Dendritic cell treated with granulocyte-macrophage colony-stimulating factor and Interleukin-4, amounts not matched to agents 40 ng/mL and 50 ng/mL, for 4 days (primary cell): ENCODE data around the gene NFATC3.
"Not testable (repeated sequence)": the region's sequence is repeated elsewhere in the genome, so short reads cannot be mapped to it uniquely, and the experiment has no call there.

Experiments used
- H3K27ac Mint-ChIP-seq: one replicate; pipeline ENCODE4 v1.8.0; 2022; ENCODE audit warnings: mild to moderate bottlenecking, mixed read lengths
- H3K27me3 Mint-ChIP-seq: one replicate; pipeline ENCODE4 v1.8.0; 2022; ENCODE audit warnings: mild to moderate bottlenecking, mixed read lengths
- H3K36me3 Mint-ChIP-seq: one replicate; pipeline ENCODE4 v1.8.0; 2022; ENCODE audit warnings: low read depth, mixed read lengths
- H3K4me1 Mint-ChIP-seq: one replicate; pipeline ENCODE4 v1.8.0; 2022; ENCODE audit warnings: low read depth, mixed read lengths
- H3K4me3 Mint-ChIP-seq: one replicate; pipeline ENCODE4 v1.8.0; 2022; ENCODE audit warnings: mild to moderate bottlenecking, moderate library complexity, mixed read lengths
- H3K9me3 Mint-ChIP-seq: one replicate; pipeline ENCODE4 v1.8.0; 2022; ENCODE audit warnings: mixed read lengths
- intact Hi-C: fragments of 100-400 bp; cut with micrococcal nuclease; formaldehyde crosslinking; loops from one replicate; pipeline ENCODE4 v1.15.0; 2022

NFATC3 gene

DNA sequence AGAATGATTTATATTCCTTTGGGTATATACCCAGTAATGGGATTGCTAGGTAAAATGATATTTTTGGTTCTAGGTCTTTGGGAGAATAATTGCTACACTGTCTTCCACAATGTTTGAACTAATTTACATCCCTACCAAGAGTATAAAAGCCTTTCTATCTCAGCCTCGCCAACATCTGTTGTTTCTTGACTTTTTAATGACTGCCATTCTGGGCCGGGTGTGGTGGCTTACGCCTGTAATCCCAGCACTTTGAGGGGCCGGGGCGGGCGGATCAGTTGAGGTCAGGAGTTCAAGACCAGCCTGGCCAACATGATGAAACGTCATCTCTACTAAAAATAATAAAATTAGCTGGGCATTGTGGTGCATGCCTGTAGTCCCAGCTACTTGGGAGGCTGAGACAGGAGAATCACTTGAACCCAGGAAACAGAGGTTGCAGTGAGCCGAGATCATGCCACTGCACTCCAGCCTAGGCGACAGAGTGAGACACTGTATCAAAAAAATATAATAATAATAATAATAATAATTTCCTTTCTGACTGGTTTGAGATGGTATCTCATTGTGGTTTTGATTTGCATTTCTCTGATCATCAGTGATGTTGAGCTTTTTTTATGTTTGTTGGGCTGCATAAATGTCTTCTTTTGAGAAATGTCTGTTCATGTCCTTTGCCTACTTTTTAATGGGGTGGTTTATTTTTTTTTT is 22.2 kb downstream of the NFATC3 start:
- peaks cover 55% of the 10 kb centered on the region for H3K4me1 Mint-ChIP-seq
- H3K27me3 Mint-ChIP-seq, H3K4me3 Mint-ChIP-seq, intact Hi-C loops, H3K27ac Mint-ChIP-seq: not testable (repeated sequence)
- H3K36me3 Mint-ChIP-seq: peaks cover 33% of the 10 kb centered on the region
- peaks cover 35% of the 10 kb centered on the region for H3K9me3 Mint-ChIP-seq

DNA sequence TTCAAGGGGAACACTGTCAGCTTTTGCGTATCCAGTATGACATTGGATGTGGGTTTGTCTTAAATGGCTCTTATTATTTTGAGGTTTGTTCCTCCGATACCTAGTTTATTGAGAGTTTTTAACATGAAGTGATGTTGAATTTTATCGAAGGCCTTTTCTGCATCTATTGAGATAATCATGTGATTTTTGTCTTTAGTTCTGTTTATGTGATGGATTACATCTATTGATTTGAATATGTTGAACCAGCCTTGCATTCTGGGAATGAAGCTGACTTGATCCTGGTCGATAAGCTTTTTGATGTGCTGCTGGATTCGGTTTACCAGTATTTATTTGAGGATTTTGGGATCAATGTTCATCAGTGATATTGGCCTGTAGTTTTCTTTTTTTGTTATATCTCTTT is 24.0 kb downstream of the NFATC3 start:
- H3K27ac Mint-ChIP-seq, H3K4me3 Mint-ChIP-seq, intact Hi-C loops, H3K27me3 Mint-ChIP-seq: not testable (repeated sequence)
- H3K9me3 Mint-ChIP-seq: peaks cover 35% of the 10 kb centered on the region
- peaks cover 67% of the 10 kb centered on the region for H3K4me1 Mint-ChIP-seq
- H3K36me3 Mint-ChIP-seq: peaks cover 36% of the 10 kb centered on the region

DNA sequence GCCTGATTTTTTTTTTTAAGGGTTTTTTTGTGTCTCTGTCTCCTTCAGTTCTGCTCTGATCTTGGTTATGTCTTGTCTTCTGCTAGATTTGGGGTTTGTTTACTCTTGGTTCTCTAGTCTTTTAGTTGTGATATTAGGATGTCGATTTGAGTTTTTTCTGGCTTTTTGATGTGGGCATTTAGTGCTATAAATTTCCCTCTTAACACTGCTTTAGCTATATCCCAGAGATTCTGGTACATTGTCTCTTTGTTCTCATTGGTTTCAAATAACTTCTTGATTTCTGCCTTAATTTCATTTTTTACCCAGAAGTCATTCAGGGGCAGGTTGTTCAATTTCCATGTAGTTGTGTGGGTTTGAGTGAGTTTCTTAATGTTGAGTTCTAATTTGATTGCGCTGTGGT is 25.4 kb downstream of the NFATC3 start:
- peaks cover 35% of the 10 kb centered on the region for H3K9me3 Mint-ChIP-seq
- intact Hi-C loops, H3K27ac Mint-ChIP-seq, H3K4me3 Mint-ChIP-seq, H3K27me3 Mint-ChIP-seq: not testable (repeated sequence)
- H3K4me1 Mint-ChIP-seq: peaks cover 71% of the 10 kb centered on the region
- H3K36me3 Mint-ChIP-seq: peaks cover 25% of the 10 kb centered on the region

DNA sequence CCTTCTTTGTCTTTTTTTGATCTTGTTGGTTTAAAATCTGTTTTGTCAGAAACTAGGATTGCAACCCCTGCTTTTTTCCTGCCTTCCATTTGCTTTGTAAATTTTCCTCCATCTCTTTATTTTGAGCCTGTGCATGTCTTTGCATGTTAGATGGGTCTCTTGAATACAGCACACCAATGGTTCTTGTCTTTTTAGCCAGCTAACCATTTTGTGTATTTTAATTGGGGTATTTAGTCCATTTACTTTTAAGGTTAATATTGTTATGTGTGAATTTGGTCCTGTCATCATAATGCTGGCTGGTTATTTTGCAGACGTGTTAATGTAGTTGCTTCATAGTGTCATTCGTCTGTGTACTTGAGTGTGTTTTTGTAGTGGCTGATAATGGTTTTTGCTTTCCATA is 26.2 kb downstream of the NFATC3 start:
- Mint-ChIP-seq H3K9me3 (peaks cover 35% of the 10 kb centered on the region), H3K27me3 (no peaks in the 10 kb centered on the region), H3K4me3 (no peak overlapping the region), H3K36me3 (peaks cover 22% of the 10 kb centered on the region), H3K27ac (no peak overlapping the region), H3K4me1 (peaks cover 69% of the 10 kb centered on the region)
- intact Hi-C loops: no loop called here

DNA sequence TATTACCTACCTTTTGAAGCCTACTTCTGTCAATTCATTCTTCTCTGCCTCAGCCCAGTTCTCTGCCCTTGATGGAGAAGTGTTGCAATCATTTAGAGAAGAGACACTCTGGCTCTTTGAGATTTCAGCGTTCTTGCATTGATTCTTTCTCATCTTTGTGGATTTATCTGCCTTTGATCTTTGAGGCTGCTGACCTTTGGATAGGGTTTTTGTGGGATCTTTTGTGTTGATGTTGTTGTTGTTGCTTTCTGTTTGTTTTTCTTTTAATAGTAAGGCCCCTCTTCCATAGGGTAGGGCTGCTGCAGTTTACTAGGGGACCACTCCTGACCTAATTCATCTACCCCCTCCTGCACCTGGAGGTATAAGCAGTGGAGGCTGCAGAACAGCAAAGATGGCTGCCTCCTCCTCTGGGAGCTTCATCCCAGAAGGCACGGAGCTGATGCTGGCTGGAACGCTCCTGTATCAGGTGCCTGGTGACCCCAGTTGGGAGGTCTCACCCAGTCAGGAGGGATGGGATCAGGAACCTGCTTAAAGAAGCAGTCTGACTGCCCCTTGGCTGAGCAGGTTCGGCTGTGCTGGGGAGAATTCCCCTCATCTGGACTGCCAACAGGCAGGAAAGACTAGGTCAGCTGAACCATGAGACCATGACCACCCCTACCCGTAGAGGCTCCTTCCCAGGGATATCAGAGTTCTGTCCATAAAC is 28.0 kb downstream of the NFATC3 start:
- H3K27ac Mint-ChIP-seq: no peak overlapping the region
- intact Hi-C loops: no loop called here
- peaks cover 64% of the 10 kb centered on the region for H3K4me1 Mint-ChIP-seq
- H3K27me3 Mint-ChIP-seq: no peaks in the 10 kb centered on the region
- no peak overlapping the region for H3K4me3 Mint-ChIP-seq
- peaks cover 31% of the 10 kb centered on the region for H3K9me3 Mint-ChIP-seq
- H3K36me3 Mint-ChIP-seq: peaks cover 22% of the 10 kb centered on the region

DNA sequence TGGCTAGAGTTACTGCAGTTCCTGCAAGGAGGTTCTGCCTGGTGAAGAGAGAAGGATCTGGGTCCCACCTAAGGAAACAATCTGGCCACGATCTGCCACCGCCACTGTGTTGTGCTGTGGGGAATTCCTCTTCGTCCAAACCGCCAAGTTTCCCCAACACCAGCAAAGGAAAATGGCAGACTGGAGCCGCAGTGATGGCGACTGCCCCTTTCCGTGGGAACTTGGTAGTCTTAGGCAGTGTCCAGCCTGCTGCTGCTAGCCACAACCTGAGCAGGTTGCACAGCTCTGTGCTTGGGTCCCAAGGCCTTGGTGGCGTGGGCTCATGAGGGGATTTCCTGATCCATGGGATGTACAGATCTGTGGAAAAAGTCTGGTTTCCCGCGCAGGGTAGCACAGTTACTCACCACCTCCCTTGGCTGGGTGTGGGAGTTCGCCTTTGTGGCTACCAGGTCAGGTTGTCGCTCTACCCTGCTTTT is 28.6 kb downstream of the NFATC3 start:
- intact Hi-C loops: no loop called here
- Mint-ChIP-seq H3K4me3 (no peak overlapping the region), H3K27ac (no peak overlapping the region)

DNA sequence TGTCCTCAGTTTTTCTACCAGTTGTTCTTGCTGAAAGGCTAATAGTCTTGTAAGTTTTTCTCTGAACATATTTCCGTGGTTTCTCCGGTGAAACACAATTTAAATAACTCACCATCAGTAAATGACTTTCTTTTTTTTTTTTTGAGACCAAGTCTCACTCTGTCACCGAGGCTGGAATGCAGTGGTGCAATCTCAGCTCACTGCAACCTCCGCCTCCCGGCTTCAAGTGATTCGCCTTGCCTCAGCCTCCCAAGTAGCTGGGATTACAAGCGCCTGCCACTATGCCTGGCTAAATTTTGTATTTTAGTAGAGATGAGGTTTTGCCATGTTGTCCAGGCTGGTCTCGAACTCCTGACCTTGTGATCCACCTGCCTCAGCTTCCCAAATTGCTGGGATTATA is 29.8 kb downstream of the NFATC3 start:
- Mint-ChIP-seq H3K27ac (peak overlapping the region; percentile 28), H3K9me3 (peaks cover 14% of the 10 kb centered on the region), H3K4me1 (peaks cover 67% of the 10 kb centered on the region), H3K36me3 (peaks cover 15% of the 10 kb centered on the region)
- intact Hi-C loops, H3K4me3 Mint-ChIP-seq, H3K27me3 Mint-ChIP-seq: not testable (repeated sequence)

More for the DNA sequence above, 28.6 kb downstream of the NFATC3 start:
- H3K4me1 Mint-ChIP-seq: peaks cover 62% of the 10 kb centered on the region
- H3K9me3 Mint-ChIP-seq: peaks cover 25% of the 10 kb centered on the region
- H3K27me3 Mint-ChIP-seq: no peaks in the 10 kb centered on the region
- peaks cover 22% of the 10 kb centered on the region for H3K36me3 Mint-ChIP-seq

DNA sequence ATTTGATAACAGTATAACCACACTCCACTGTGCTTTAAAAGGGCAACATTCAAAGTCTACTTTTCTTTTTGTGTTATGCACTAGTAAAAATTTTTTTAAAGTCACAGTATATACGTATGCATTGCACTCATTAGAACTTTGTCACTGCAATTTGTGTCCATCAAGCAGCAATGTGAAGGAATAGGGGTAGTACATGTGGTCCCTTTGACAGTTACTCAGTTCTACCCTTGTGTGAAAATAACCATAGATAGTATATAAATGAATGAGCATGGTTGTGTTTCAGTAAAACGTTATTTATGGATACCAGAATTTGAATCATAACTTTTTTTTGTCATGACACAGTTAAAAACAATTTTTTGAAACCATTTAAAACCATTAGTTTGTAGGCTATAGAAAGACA is 30.7 kb downstream of the NFATC3 start:
- H3K4me1 Mint-ChIP-seq: peaks cover 62% of the 10 kb centered on the region
- peaks cover 5% of the 10 kb centered on the region for H3K9me3 Mint-ChIP-seq
- H3K4me3 Mint-ChIP-seq: no peak overlapping the region
- no peak overlapping the region for H3K27ac Mint-ChIP-seq
- no peaks in the 10 kb centered on the region for H3K27me3 Mint-ChIP-seq
- peaks cover 9% of the 10 kb centered on the region for H3K36me3 Mint-ChIP-seq
- intact Hi-C loops: no loop called here

DNA sequence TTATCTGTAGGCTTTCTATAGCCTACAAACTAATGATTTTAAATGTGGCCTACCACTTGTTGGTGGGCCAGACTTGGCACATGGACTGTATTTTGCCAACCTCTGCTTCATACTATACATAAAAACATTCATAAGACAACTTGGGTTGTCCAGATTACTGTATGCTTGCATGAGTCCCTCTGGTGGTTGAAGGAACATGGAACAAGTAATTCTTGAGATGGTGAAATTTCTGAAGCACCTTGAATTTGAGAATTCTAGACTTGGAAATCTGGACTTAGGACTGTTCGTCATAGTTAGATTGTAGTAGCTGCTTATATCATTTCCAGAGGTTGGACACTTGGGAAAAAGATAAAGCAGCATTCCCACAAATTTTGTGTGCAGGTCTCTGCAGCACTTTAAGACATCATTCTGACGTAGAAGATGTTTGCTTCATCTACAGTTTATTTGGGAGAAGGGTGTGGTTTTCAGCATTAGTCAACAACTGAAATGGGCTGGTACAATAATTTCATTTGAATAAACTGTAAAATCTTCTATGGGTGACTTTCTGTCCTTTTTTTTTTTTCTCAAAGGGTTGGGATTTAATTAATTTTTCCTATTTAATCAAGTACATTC is 31.2 kb downstream of the NFATC3 start:
- Mint-ChIP-seq H3K4me1 (peaks cover 57% of the 10 kb centered on the region), H3K36me3 (peaks cover 6% of the 10 kb centered on the region), H3K27ac (no peak overlapping the region), H3K9me3 (no peaks in the 10 kb centered on the region), H3K27me3 (no peaks in the 10 kb centered on the region), H3K4me3 (no peak overlapping the region)
- intact Hi-C loops: no loop called here

DNA sequence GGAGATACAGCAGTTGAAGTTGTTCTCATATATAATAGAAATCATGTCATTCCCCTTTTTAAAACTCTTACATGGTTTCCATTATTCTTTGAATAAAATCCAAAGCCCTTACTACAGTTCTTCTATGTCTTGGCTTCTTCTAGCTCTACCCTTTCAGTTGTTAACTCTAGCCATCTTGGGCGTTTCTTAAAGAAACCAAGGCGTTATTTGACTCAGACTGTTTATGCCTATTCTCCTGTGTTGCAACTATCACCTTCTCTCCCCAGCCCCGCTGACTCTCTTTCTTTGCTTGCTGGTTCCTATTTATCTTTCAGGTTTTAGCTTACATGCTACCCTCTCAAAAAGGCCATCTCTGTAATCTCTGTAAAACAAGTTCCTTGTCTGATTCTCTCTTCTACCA is 32.7 kb downstream of the NFATC3 start:
- Mint-ChIP-seq H3K9me3 (no peaks in the 10 kb centered on the region), H3K27ac (no peak overlapping the region), H3K4me3 (no peak overlapping the region), H3K27me3 (no peaks in the 10 kb centered on the region), H3K4me1 (peaks cover 55% of the 10 kb centered on the region), H3K36me3 (peaks cover 16% of the 10 kb centered on the region)
- intact Hi-C loops: no loop called here

DNA sequence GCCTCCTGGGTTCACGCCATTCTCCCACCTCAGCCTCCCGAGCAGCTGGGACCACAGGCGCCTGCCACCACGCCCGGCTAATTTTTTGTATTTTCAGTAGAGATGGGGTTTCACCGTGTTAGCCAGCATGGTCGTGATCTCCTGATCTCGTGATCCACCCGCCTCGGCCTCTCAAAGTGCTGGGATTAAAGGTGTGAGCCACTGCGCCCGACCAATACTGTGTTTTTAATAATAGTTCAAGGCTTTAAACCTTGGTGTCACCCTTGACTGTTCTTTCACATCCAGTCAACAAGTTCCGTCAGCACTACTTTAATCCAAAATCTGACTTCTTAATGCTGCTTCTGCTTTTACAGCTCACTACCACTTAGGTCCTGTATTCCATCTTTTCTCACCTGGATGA is 33.8 kb downstream of the NFATC3 start:
- H3K27ac Mint-ChIP-seq, H3K4me3 Mint-ChIP-seq, H3K27me3 Mint-ChIP-seq, intact Hi-C loops, H3K9me3 Mint-ChIP-seq: not testable (repeated sequence)
- H3K36me3 Mint-ChIP-seq: peaks cover 15% of the 10 kb centered on the region
- H3K4me1 Mint-ChIP-seq: peaks cover 47% of the 10 kb centered on the region

DNA sequence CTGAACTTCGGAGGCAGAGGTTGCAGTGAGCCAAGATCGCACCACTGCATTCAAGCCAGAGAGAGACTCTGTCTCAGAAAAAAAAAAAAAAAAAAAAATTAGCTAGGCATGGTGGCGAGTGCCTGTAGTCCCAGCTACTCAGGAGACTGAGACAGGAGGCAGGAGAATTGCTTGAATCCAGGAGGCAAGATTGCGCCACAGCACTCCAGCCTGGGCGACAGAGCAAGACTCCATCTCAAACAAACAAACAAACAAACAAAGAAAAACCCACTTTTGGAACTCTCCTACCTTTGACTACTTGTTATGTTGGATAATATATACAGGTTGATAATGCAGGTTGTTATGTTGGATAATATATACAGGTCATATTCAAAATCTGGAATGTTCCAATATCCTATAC is 35.3 kb downstream of the NFATC3 start:
- H3K4me3 Mint-ChIP-seq, H3K27ac Mint-ChIP-seq, H3K27me3 Mint-ChIP-seq, H3K9me3 Mint-ChIP-seq, intact Hi-C loops: not testable (repeated sequence)
- peaks cover 20% of the 10 kb centered on the region for H3K36me3 Mint-ChIP-seq
- H3K4me1 Mint-ChIP-seq: peaks cover 32% of the 10 kb centered on the region

DNA sequence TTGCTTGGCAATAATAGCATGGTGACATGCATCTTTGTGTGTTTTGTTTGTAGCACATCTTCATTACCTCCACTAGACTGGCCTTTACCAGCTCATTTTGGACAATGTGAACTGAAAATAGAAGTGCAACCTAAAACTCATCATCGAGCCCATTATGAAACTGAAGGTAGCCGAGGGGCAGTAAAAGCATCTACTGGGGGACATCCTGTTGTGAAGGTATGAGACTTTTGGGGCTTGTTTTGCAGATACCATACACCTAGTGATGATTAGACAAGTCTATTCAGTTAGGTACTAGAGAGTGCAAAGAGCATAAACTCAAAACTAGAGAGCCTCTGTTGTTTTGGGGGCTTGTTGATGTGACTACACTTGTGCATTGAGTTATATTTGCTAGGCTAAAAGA is 41.2 kb downstream of the NFATC3 start:
- Mint-ChIP-seq H3K27ac (no peak overlapping the region), H3K36me3 (peaks cover 67% of the 10 kb centered on the region), H3K4me1 (peaks cover 39% of the 10 kb centered on the region), H3K9me3 (no peaks in the 10 kb centered on the region), H3K27me3 (no peaks in the 10 kb centered on the region), H3K4me3 (no peak overlapping the region)
- intact Hi-C loops: no loop called here

DNA sequence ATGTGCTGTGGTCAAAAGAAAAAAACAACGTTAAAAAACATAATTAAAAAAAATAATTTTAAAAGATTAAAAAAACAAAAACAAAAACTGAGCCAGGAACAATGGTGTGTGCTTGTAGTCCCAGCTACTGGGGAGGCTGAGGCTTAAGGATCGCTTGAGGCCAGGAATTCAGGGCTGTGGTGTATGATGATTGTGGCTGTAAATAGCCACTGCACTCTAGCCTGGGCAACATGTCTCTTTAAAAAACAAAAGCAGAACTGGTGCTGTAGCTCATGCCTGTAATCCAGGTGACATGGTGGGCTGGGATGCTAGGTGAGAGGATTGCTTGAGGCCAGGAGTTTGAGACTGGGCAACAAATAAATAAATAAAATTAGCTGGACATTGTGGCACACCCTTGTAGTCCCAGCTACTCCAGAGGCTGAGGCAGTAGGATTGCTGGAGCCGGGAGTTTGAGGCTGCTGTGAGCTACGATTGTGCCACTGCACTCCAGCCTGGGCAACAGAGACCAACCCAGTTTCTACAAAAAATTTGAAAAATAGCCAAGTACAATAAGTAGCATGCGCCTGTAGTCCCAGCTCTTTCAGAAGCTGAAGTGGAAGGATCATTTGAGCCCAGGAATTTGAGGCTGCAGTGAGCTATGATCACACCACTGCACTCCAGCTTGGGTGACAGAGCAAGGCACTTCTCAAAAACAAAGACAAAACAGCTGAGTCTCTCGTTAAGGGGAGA is 43.6 kb downstream of the NFATC3 start:
- intact Hi-C loops: no loop called here
- Mint-ChIP-seq H3K4me3 (no peak overlapping the region), H3K36me3 (peaks cover 60% of the 10 kb centered on the region), H3K27ac (no peak overlapping the region), H3K27me3 (no peaks in the 10 kb centered on the region), H3K9me3 (no peaks in the 10 kb centered on the region), H3K4me1 (peaks cover 42% of the 10 kb centered on the region)
